HL-60/S4 (cell line): Measurements from ENCODE around the gene MAF.

Source experiments
- in situ Hi-C: fragments of 300-500 bp; cut with MboI; formaldehyde crosslinking; loops from 2 replicates; pipeline ENCODE4 v1.14.3; 2022; ENCODE audit warnings: low sequenced_read_pairs

MAF gene

DNA sequence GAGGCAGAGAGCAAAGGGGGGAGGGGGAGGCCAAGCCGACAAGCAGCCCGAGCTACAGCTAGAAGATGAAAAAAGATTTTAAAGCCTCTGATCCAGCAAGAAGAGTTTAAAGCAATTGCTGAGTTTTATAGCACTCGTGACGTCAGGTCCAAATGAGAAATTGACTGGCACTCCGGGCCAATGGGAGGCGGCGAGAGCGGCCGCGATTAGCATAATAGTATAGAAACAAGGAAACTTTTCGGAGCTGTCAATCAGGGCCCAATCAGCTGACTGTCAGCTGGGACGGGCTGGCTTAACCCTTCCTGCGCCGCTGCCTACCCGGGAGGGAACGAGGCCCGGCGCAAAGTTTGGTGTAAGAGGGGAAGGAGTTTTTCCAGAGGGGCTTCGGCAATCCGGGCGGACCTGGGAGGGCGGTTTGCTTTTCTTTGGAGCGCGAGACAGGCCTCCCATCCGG is at the start of gene MAF:
Gene MAF, minus strand, starts transcription at position 100 of the 454 bp plus-strand sequence. CDS start 835 bp downstream, outside the sequence.
- in situ Hi-C loops, result no loop called here

DNA sequence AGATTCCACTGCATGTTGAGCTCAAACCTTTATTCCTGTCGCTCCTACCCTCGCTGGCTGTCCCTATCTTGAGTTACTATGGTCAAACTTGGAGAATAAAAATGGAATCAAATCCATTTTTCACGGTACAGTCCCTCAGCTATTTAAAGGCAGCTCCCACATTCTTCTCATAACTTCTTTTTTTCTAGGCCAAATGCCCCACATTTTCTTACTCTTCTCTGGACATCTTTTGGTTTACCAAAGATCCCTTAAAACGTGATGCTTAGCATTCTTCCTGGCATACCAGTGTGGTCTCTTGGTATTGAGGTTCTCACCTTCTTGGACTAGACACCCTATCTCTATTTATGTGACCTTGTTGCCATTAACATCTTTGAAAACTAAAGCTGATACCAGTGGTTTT is 48.3 kb upstream of the MAF start:
- in situ Hi-C loops, result no loop called here

GRCh38 chr16:79647586-79647985 is 47.0 kb upstream of the MAF start:
- in situ Hi-C loops, result no loop called here

DNA sequence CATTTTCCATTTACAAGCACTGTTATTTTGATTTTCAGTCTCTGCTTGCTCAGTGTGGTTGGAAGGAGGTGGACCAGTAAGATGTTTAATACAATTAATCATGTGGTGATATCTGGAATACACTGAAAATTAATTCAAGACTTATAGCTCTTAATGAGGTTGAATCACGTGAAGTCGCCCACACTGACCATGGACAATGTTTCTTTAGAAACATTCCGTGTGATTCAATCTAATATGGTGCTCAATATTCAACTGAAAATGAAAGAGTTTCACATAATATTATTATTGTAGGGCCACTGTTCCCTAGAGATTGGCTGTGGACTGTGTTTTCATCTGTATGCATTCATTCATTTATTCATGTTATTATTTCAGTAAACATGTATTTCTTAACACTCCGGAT is 45.2 kb upstream of the MAF start:
- in situ Hi-C loops, result no loop called here

DNA sequence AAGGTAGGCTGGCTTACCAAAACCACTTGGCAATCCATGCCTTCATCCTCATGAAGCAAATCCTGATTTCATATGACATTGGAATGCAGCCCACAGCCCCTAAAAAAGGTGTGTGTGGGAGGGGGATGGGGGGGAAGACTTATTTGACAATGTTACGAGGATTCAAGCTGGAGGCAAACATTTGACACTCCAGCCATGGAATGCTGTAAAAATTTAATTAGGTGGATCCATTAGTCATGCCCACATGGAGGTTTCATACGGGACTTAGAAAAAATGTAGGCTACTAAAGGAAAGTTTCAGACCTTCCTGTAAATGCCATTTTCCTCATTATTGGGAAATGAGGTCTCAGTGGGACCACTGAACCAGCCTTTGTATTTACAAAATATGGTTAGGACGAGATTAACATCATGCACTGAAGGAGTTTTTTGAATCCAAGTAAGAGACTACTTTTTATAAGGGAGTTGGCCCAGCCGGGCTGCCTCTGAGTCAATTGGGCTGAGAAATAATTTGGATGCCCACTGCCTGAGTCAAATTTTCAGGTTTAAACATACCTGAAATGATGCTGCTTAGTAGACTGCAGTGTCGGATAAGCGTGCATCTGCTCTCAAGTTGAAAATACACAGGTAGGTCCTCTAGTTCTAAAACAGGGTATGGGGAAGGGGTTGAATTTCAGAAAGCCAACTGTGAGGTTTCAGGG is 44.6 kb upstream of the MAF start:
- in situ Hi-C loops, result no loop called here

DNA sequence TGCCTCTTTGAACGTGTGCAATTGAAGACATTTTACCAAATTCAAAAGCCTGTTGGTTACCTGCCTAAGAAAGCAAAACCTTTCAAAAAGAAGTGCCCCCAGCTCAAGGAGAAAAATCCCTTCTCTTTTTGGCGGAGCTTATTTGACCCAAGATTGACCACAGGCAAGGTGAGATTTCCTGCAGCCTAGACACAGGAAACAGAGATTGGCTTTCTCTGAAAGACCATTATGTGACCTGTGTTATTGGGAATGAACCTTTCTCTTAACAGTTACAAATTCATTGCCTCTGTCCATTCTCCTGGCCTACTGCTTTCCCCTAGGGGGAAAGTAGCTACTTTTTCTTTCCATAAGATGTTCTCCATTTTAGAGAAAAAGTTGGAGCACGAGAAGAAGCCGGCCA is 42.1 kb upstream of the MAF start:
- in situ Hi-C loops, result no loop called here

DNA sequence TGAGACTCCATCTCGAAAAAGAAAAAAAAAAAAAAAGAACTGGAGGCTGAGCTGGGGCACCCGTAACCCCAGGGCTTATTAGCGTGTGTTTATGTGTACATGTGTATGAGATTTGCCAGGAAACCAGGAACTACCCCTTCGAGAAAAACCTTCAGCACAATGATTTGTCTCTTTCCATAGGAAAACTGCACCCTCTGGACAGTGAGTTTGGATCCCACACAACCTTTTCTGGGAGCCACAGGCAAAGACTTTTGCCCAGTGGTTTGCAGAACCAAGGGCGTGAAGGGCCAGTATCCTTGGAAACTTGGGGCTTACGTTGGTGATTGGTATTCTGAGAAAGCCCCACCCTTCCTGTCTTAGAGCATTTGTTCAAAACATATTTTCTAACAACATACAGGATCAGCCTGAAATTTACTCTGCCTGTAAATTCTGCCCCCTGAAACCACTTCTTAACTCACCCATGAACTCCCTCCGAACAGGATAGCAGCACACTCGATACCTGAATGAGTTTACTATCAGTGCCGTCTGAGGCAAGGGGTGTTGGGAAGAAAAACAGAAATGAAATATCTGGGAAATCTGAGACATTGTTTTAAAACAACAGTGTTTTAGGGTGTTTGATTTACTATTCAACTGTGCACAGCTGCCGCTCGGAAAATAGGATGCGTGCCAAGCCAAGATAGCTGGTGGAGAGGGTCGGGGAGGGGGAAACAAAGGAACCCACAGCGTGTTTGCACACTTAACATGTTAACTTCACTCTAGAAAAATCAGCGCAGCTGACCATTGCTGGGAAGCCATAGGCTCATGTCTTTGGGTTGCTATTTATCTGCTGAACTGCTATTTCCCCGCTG is 40.2 kb upstream of the MAF start:
- in situ Hi-C loops, result no loop called here

- in situ Hi-C loops, result no loop called here
These were observed 39.2 kb upstream of the MAF start for GRCh38 chr16:79639576-79640311.

DNA sequence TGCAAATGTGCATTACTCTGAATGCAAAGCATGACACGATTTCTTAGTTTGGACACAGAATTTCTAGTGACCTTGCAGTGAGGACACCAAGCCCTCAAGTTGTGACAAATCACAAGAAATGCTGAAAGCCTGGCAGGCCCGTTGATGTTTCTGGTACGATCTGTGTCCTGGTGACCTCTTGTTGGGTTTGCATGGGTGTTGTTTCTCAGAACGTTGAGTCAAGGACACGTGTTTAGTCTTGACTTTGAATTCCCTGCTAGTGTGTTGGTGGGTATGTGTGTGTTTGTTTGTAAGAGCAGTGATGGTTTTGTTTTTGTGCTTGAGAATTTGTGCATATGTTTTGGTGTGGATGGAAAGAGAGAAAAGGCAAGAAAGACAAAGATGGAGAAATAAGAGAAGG is 37.8 kb upstream of the MAF start:
- in situ Hi-C loops, result no loop called here

GRCh38 chr16:79635488-79635887 is 35.0 kb upstream of the MAF start:
- in situ Hi-C loops, result no loop called here

DNA sequence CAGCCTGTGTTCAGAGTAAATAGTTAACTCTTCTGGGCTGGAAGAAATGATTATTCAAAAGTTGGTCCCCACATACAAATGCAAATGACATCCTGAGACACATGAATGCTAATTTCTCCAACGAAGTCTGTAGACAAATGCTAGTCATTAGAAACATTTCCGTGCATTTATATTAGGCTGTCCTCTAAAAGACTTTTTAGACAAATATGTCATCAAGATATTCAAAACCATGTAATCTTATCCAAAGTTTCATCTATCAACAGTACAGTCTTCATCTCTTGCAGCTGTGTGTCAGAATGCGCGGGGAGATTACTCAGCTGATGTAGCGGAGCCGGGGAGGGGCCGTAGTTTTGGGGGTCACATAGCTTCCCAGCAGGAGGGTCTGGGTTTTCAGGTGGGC is 33.8 kb upstream of the MAF start:
- in situ Hi-C loops, result no loop called here

GRCh38 chr16:79632289-79632688 is 31.8 kb upstream of the MAF start:
- in situ Hi-C loops, result no loop called here

- in situ Hi-C loops, result no loop called here
These were observed 28.5 kb upstream of the MAF start for GRCh38 chr16:79628988-79629387.

GRCh38 chr16:79628501-79628975 is 28.0 kb upstream of the MAF start:
- in situ Hi-C loops, result no loop called here

DNA sequence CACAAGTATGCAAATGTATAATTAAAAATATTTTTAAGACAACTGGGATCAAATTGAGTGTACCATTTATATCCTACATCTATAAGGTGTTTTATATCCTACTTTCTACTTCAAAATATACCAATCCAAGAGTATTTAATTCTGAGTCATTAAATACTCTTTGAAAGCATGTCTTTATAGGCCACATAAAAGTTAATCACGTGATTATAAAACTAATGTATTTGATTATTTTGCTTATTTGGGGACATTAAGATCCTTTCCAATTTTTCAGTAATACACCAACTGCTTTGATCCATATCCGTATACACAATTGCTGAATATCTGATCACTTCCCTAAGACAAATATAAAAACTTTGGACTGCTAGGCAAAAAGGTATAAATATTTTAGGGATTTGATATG is 26.6 kb upstream of the MAF start:
- in situ Hi-C loops, result no loop called here

DNA sequence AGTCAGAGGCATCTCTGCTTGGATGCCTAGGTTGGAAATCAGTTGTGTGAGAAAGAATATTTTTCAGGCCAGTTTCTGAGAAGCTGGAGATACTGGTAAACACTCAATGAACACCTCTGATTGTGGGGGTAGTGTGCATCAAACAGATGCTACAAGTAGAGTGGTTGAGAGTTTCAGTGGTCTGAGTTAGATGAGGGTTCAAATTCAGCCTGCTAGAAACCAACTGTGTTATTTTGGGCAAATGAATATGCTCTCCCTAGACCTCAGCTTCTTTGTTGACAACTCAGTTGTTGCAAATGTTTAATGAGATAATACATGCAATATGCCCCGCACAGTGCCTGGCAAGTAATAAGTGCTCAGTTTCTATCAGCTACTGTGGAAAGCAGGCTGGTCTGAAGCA is 25.2 kb upstream of the MAF start:
- in situ Hi-C loops, result no loop called here

DNA sequence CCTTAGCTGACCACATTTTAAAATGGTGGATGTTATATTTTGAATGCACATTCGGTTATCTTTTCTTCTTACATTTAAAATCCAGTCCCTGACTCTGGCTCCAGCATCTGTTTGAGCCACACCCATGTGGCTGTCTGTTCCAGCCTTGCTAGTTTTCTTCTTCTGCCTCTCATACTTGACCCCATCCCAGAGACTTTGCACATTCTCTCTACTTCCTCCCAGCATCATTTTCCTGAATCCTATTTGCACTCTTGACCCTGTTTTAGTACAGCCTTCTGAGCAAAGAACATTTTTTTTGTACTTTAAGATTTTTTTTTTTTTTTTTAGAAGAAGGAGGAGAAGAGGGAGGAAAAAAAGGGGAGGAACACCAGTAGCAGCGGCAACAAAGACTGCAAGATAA is 23.3 kb upstream of the MAF start:
- in situ Hi-C loops, result no loop called here

- in situ Hi-C loops, result no loop called here
These were observed 22.5 kb upstream of the MAF start for GRCh38 chr16:79623062-79623461.

- in situ Hi-C loops, result no loop called here
These were observed 20.5 kb upstream of the MAF start for GRCh38 chr16:79621027-79621426.

GRCh38 chr16:79618692-79619050 is 18.1 kb upstream of the MAF start:
- in situ Hi-C loops, result no loop called here

- in situ Hi-C loops, result no loop called here
These were observed 17.6 kb upstream of the MAF start for GRCh38 chr16:79618041-79618691.
